Stimulated activated CD4-positive, alpha-beta T cell treated with anti-CD3 and anti-CD28 coated beads, TNF-alpha, amount 100 ng/mL, for 4 hours (primary cell): ENCODE data around the gene SYTL5.
"Not testable (repeated sequence)": the region's sequence is repeated elsewhere in the genome, so short reads cannot be mapped to it uniquely, and the experiment has no call there.

Source experiments
- DNase-seq, 3 experiments: peaks; one replicate each; pipeline ENCODE4 v3.0.0-alpha.2; 2020; ENCODE audit warnings: low read depth in 3 of 3

The SYTL5 gene

GRCh38 chrX:38006291-38006690 lies at the start of gene SYTL5:
Gene SYTL5, plus strand, starts transcription at chrX:38006553. Its CDS starts 27,337 bp downstream, at chrX:38033890.
- no peak for DNase-seq

- DNase-seq = no peak
Measured at GRCh38 chrX:37958525-37959211, 47.7 kb upstream of the SYTL5 start.

GRCh38 chrX:37959212-37960021 lies 46.9 kb upstream of the SYTL5 start:
- DNase-seq = no peak

- DNase-seq = no peak
Measured at GRCh38 chrX:37961118-37961517, 45.2 kb upstream of the SYTL5 start.

GRCh38 chrX:37967714-37968113 lies 38.6 kb upstream of the SYTL5 start:
- DNase-seq = no peak

- no peak for DNase-seq
Measured at GRCh38 chrX:37975421-37975820, 30.9 kb upstream of the SYTL5 start.

- DNase-seq = no peak
Measured at GRCh38 chrX:37976153-37976552, 30.2 kb upstream of the SYTL5 start.

- no peak for DNase-seq
Measured at GRCh38 chrX:37984880-37985279, 21.5 kb upstream of the SYTL5 start.

GRCh38 chrX:37986893-37987292 lies 19.5 kb upstream of the SYTL5 start:
- DNase-seq = no peak

- no peak for DNase-seq
Measured at GRCh38 chrX:37989304-37989703, 17.0 kb upstream of the SYTL5 start.

GRCh38 chrX:37991303-37991702 lies 15.1 kb upstream of the SYTL5 start:
- DNase-seq = not testable (repeated sequence)

- DNase-seq = no peak
Measured at GRCh38 chrX:37993176-37993575, 13.2 kb upstream of the SYTL5 start.

- no peak for DNase-seq
Measured at GRCh38 chrX:37993837-37994619, 12.3 kb upstream of the SYTL5 start.

- DNase-seq = no peak
Measured at GRCh38 chrX:37995428-37995827, 10.9 kb upstream of the SYTL5 start.

- DNase-seq = no peak
Measured at GRCh38 chrX:37997096-37997495, 9.3 kb upstream of the SYTL5 start.

- DNase-seq = no peak
Measured at GRCh38 chrX:37998586-37999262, 7.6 kb upstream of the SYTL5 start.

- no peak for DNase-seq
Measured at GRCh38 chrX:38000706-38001105, 5.6 kb upstream of the SYTL5 start.

GRCh38 chrX:38004046-38004445 lies 2.3 kb upstream of the SYTL5 start:
- no peak for DNase-seq

GRCh38 chrX:38006778-38007177 lies 425 bp downstream of the SYTL5 start:
- DNase-seq = no peak

GRCh38 chrX:38008658-38009057 lies 2.3 kb downstream of the SYTL5 start:
- no peak for DNase-seq

- no peak for DNase-seq
Measured at GRCh38 chrX:38009641-38010040, 3.3 kb downstream of the SYTL5 start.
